Breast epithelium (tissue), 4 donors: ENCODE results near the gene AKR1C4. TPM values are rescaled to one million over a fixed set of nuclear protein-coding genes. Genes with fewer than 3 reads are reported as not detected.

ENCODE experiments used
- DNase-seq, 2 donors: peaks; one replicate each; pipeline ENCODE4 v3.0.0-alpha.2; 2019; ENCODE audit warnings: low spot score in 2 of 2
- H3K27ac ChIP-seq, 2 donors: fragments of 200-600 bp; sonication (generic) in 1 of 2; one replicate each; pipeline ENCODE4 v1.5.1; 2016 to 2019; ENCODE audit warnings: mild to moderate bottlenecking in 1 of 2
- H3K27me3 ChIP-seq, 2 donors: fragments of 200-600 bp; sonication (generic) in 1 of 2; one replicate each; pipeline versions ENCODE4 v1.5.1 to v1.6.0; 2017 to 2019; ENCODE audit warnings: control low read depth in 1 of 2, mild to moderate bottlenecking in 1 of 2
- H3K36me3 ChIP-seq: fragments of 200-600 bp; one replicate; pipeline ENCODE4 v1.5.1; 2019
- H3K4me1 ChIP-seq, 2 donors: fragments of 200-600 bp; sonication (generic); one replicate each; pipeline ENCODE4 v1.5.1; 2016 to 2019; ENCODE audit warnings: control low read depth in 1 of 2
- H3K4me3 ChIP-seq, 3 donors: fragments of 200-600 bp; sonication (generic); 1 replicate in 2 of 3; 2 replicates in 1 of 3; pipeline ENCODE4 v1.5.1; 2016 to 2019; ENCODE audit warnings: mild to moderate bottlenecking in 3 of 3, moderate library complexity in 2 of 3
- H3K9me3 ChIP-seq, 2 donors: fragments of 200-600 bp; sonication (generic) in 1 of 2; one replicate each; pipeline ENCODE4 v1.5.1; 2016 to 2019; ENCODE audit warnings: control low read depth in 1 of 2
- POLR2A ChIP-seq: fragments of 450-650 bp; IDR thresholded peaks from one replicate; pipeline ENCODE4 v1.6.1; 2016; ENCODE audit warnings: antibody characterized with exemption, mild to moderate bottlenecking, moderate library complexity
- POLR2AphosphoS5 ChIP-seq, 3 donors: sonication (generic); formaldehyde crosslinking; IDR thresholded peaks; one replicate each; pipeline ENCODE4 v1.6.1; 2017; ENCODE audit warnings: antibody characterized with exemption in 3 of 3
- intact Hi-C: fragments of 100-400 bp; cut with DNase I; formaldehyde crosslinking; loops from one replicate; pipeline ENCODE4 v1.15.1; 2023; ENCODE audit warnings: low total_unique reads
- total RNA-seq, 3 donors: library from RNA; depleted of rRNA; stranded (reverse); fragments of >200 nt; gene quantifications; one replicate each; pipeline ENCODE4 v1.1.0, GENCODE V29; 2016
- TF ChIP-seq, protein P1 (sequence below), 3 donors: fragments of 450-650 bp; IDR thresholded peaks; one replicate each; pipeline ENCODE4 v1.5.1; 2016 to 2017; ENCODE audit warnings: antibody characterized with exemption in 3 of 3, mild to moderate bottlenecking in 3 of 3, moderate library complexity in 3 of 3

AKR1C4 gene
- total RNA-seq, 3 donors from 2014 or later, result not detected

DNA sequence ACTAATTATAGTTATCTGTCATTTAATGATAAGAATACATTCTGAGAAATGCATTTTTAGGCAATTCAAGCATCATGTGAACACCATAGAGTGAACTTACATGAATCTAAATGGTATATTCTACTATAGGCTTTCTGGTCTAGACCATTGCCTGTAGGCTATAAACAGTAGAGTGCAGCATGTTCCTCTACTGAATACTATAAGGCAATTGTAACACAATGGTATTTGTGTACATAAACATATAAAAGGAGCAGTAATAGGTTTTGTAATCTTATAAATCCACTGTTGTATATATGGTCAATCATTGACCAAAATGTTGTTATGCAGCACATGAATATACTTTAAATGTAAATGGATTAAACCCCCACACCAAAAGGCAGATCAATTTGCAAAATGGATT lies 71.6 kb downstream of the AKR1C4 start:
- Histone ChIP-seq H3K36me3 (no peaks in the 10 kb centered on the region), H3K4me3 (no peak overlapping the region), H3K4me1 (no peaks in the 10 kb centered on the region), H3K9me3 (peaks cover 6 to 17% of the 10 kb centered on the region in 2 donors), H3K27ac (no peak overlapping the region), H3K27me3 (no peaks in the 10 kb centered on the region)
- TF ChIP-seq POLR2AphosphoS5 (IDR thresholded peaks at IDR 0.05) (no peak), POLR2A (no peak)
- TF ChIP-seq, protein P1, sequence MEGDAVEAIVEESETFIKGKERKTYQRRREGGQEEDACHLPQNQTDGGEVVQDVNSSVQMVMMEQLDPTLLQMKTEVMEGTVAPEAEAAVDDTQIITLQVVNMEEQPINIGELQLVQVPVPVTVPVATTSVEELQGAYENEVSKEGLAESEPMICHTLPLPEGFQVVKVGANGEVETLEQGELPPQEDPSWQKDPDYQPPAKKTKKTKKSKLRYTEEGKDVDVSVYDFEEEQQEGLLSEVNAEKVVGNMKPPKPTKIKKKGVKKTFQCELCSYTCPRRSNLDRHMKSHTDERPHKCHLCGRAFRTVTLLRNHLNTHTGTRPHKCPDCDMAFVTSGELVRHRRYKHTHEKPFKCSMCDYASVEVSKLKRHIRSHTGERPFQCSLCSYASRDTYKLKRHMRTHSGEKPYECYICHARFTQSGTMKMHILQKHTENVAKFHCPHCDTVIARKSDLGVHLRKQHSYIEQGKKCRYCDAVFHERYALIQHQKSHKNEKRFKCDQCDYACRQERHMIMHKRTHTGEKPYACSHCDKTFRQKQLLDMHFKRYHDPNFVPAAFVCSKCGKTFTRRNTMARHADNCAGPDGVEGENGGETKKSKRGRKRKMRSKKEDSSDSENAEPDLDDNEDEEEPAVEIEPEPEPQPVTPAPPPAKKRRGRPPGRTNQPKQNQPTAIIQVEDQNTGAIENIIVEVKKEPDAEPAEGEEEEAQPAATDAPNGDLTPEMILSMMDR (IDR thresholded peaks at IDR 0.05), result no peak
- no peak for DNase-seq
- intact Hi-C loops, result no loop called here

Other genes starting within 250 kb of the AKR1C4 start
- 100 to 1,000 TPM in 1 of 3 donors, 10 to 100 TPM in 2; 24.1 to 214 (median 31.5) TPM for gene AKR1C1, start 233.4 kb upstream of the AKR1C4 start, total RNA-seq
- gene AKR1C2, start 193.0 kb upstream of the AKR1C4 start, total RNA-seq, result 100 to 1,000 TPM in 1 of 3 donors, 10 to 100 TPM in 2; 25.9 to 259 (median 25.9) TPM
- gene AKR1C3, start 102.4 kb upstream of the AKR1C4 start, total RNA-seq, result 100 to 1,000 TPM in 1 of 3 donors, 10 to 100 TPM in 2; 37.6 to 110 (median 70.8) TPM
- gene AKR1C8, start 11.7 kb upstream of the AKR1C4 start, total RNA-seq, result under 1 TPM in 2 of 3 donors, not detected in 1; 0.33 to 0.73 TPM
- gene UCN3, start 168.1 kb downstream of the AKR1C4 start, total RNA-seq, result not detected
- 1 to 10 TPM in 2 of 3 donors, not detected in 1; 1.6 to 1.9 TPM for gene TUBAL3, start 208.0 kb downstream of the AKR1C4 start, total RNA-seq
- gene NET1, start 215.7 kb downstream of the AKR1C4 start, total RNA-seq, result 100 to 1,000 TPM in 2 of 3 donors, 10 to 100 TPM in 1; 87.2 to 179 (median 145) TPM